OCI-LY7 (cell line): ENCODE results near the gene RNF213. TPM values are rescaled to one million over a fixed set of nuclear protein-coding genes. Genes with fewer than 3 reads are reported as not detected.

Experiments
- BruUV-seq: library from RNA; stranded (reverse); fragments of 400-500 nt; replicated peaks from 2 replicates; lab custom pipeline; 2021; lab: Mats Ljungman, UMichigan
- CTCF ChIA-PET: fragments of 300-600 bp; sonication (Branson Sonifier 250); formaldehyde crosslinking; loops from one replicate; lab custom pipeline; 2022; ENCODE audit warnings: antibody characterized with exemption; ENCODE audit not compliant: unreplicated experiment; lab: Charles Lee
- POLR2A ChIA-PET: fragments of 300-600 bp; sonication (Branson Sonifier 250); formaldehyde crosslinking; loops from one replicate; lab custom pipeline; 2022; ENCODE audit warnings: antibody characterized with exemption; lab: Charles Lee
- DNase-seq: peaks from one replicate; pipeline ENCODE4 v3.0.0-alpha.2; 2015; ENCODE audit warnings: low spot score
- H2AFZ ChIP-seq: fragments of 200-600 bp; sonication (generic), shearing (Covaris generic); 2 replicates; pipeline ENCODE4 v1.6.1; 2014; ENCODE audit warnings: mild to moderate bottlenecking, antibody characterized with exemption, low read length, moderate library complexity
- H3K27ac ChIP-seq: fragments of 200-600 bp; sonication (generic); 2 replicates; pipeline ENCODE4 v1.5.1; 2014; ENCODE audit warnings: mixed run types, low read depth, mild to moderate bottlenecking, moderate library complexity, low read length, inconsistent platforms; ENCODE audit not compliant: poor library complexity, severe bottlenecking
- H3K36me3 ChIP-seq: fragments of 200-600 bp; sonication (generic); 2 replicates; pipeline ENCODE4 v1.6.1; 2014; ENCODE audit warnings: mild to moderate bottlenecking, antibody characterized with exemption, low read length, moderate library complexity, mixed read lengths; ENCODE audit not compliant: insufficient read depth
- H3K4me1 ChIP-seq: fragments of 200-600 bp; sonication (generic); 2 replicates; pipeline ENCODE4 v1.5.1; 2014; ENCODE audit warnings: mild to moderate bottlenecking, low read length; ENCODE audit not compliant: insufficient read depth, poor library complexity, severe bottlenecking
- H3K4me2 ChIP-seq: fragments of 200-600 bp; sonication (generic); 2 replicates; pipeline ENCODE4 v1.6.1; 2014; ENCODE audit warnings: mild to moderate bottlenecking, low read length
- H3K4me3 ChIP-seq: fragments of 200-600 bp; sonication (generic); 2 replicates; pipeline ENCODE4 v1.5.1; 2014; ENCODE audit warnings: mild to moderate bottlenecking, low read depth, low read length; ENCODE audit not compliant: poor library complexity, severe bottlenecking
- H3K79me2 ChIP-seq: fragments of 200-600 bp; sonication (generic); 2 replicates; pipeline ENCODE4 v1.6.1; 2016; ENCODE audit warnings: low read depth, mild to moderate bottlenecking, low read length, moderate library complexity, mixed read lengths; ENCODE audit not compliant: insufficient read depth
- H3K9me2 ChIP-seq: fragments of 200-600 bp; sonication (generic); 2 replicates; pipeline ENCODE4 v1.6.1; 2016; ENCODE audit warnings: mild to moderate bottlenecking, low read length, mixed read lengths; ENCODE audit not compliant: insufficient read depth
- H3K9me3 ChIP-seq: fragments of 200-600 bp; sonication (generic); 2 replicates; pipeline ENCODE4 v1.6.1; 2014; ENCODE audit warnings: mild to moderate bottlenecking, mixed run types, low read length, mixed read lengths
- H4K20me1 ChIP-seq: fragments of 200-600 bp; sonication (generic); 2 replicates; pipeline ENCODE4 v1.6.1; 2014; ENCODE audit warnings: mild to moderate bottlenecking, antibody characterized with exemption, low read length, moderate library complexity, mixed read lengths; ENCODE audit not compliant: insufficient read depth
- CTCF ChIP-seq: fragments of 200-600 bp; sonication (generic); conservative IDR thresholded peaks from 2 replicates; pipeline ENCODE4 v1.5.1; 2014; ENCODE audit warnings: mild to moderate bottlenecking, antibody characterized with exemption, low read length, moderate library complexity, mixed read lengths
- EZH2phosphoT487 ChIP-seq: fragments of 200-600 bp; sonication (generic); IDR thresholded peaks from 2 replicates; pipeline ENCODE4 v1.6.1; 2018; ENCODE audit warnings: low read depth, borderline replicate concordance, mild to moderate bottlenecking, mixed run types, antibody characterized with exemption, low read length, moderate library complexity, mixed read lengths
- intact Hi-C: fragments of 100-400 bp; cut with micrococcal nuclease; formaldehyde crosslinking; loops from one replicate; pipeline ENCODE4 v1.10.0; 2022; ENCODE audit not compliant: unreplicated experiment
- total RNA-seq, 2 experiments: library from RNA; depleted of rRNA in 1 of 2; stranded (reverse); fragments of >200 nt in 1 of 2; shearing (Covaris generic) in 1 of 2; gene quantifications; 2 replicates each; pipeline ENCODE4 v1.2.3, GENCODE V29; 2014 to 2022

RNF213 gene
- total RNA-seq, 2 experiments from 2014 or later: 58.8 to 68.6 TPM

DNA sequence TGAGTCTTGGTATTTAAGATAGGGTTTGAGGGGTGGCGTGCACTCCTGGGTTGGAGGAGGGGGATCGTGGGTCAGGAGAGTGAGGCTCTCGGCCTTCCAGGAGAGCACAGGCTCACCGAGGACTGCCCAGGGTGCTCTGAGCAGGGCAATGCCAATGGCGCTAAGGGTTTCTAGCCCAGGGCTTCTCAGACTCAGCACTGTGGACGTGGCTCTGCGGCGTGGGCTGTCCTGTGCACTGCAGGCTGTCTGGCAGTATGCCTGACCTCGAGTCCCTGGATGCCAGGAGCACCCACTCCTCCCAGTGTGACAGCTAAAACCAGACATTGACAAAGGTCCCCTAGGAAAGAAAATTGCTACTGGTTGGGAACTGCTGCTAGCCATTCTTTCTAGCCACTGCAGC lies 117.1 kb downstream of the RNF213 start:
- Histone ChIP-seq H3K4me1 (no peaks in the 10 kb centered on the region), H3K4me2 (no peak overlapping the region), H3K27ac (no peak overlapping the region), H3K36me3 (peaks cover 10% of the 10 kb centered on the region; the same call in 1 of the 2 replicates), H3K4me3 (no peak overlapping the region), H2AFZ (no peak overlapping the region), H3K9me3 (no peaks in the 10 kb centered on the region), H4K20me1 (no peaks in the 10 kb centered on the region), H3K9me2 (no peaks in the 10 kb centered on the region), H3K79me2 (no peaks in the 10 kb centered on the region)
- intact Hi-C loops: no loop called here
- no peak for DNase-seq
- BruUV-seq: no TSS peak
- TF ChIP-seq CTCF: no peak
- no peak for TF ChIP-seq EZH2phosphoT487
- ChIA-PET POLR2A (no interaction called here), CTCF (no interaction called here)

DNA sequence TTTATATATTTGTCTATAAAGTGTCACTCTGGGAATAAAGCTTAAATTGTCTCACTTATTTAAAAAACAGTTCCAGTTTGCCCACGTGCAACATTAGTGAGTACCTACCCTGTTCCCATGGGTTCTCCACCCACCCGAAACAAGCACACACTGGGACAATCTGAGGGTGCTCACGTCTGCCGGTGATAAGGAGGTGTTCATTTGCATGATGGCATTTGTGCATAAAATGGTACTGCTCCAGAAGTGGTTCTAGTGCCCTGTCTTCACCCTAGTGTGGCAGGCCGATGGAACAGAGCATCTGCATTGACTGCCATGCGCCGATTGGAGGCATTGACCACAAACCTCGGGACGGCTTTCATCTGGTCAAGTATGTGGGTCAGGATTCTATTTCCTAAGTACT lies 118.7 kb downstream of the RNF213 start:
- H3K4me1 ChIP-seq: no peaks in the 10 kb centered on the region
- no peaks in the 10 kb centered on the region for H4K20me1 ChIP-seq
- no peak overlapping the region for H3K4me2 ChIP-seq
- intact Hi-C loops: no loop called here
- no peak overlapping the region for H3K27ac ChIP-seq
- TF ChIP-seq CTCF (no peak), EZH2phosphoT487 (no peak)
- ChIA-PET CTCF (no interaction called here), POLR2A (no interaction called here)
- no peaks in the 10 kb centered on the region for H3K9me3 ChIP-seq
- peaks cover 10% of the 10 kb centered on the region; the same call in 1 of the 2 replicates for H3K36me3 ChIP-seq
- no peak overlapping the region for H3K4me3 ChIP-seq
- H3K79me2 ChIP-seq: no peaks in the 10 kb centered on the region
- no peaks in the 10 kb centered on the region for H3K9me2 ChIP-seq
- no TSS peak for BruUV-seq
- no peak overlapping the region for H2AFZ ChIP-seq
- no peak for DNase-seq

DNA sequence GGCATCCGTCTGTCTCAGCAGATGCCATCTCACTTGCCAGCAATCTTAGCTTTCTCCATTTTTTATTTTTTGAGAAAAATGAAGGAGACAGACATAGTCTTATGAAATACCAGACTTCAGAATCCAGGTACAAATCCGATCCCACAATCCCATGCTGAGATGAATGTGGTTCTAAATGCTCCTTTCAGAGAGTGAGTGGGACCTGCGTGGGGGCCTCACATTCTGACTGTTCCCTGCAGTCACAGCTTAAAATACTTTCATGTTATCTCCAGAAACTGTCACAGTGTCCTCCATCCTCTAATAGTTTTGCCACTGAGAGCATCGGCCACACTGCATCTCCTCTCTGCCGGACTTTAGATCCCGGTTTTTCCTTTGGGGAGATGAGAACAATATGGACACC lies 119.4 kb downstream of the RNF213 start:
- no peaks in the 10 kb centered on the region for H3K79me2 ChIP-seq
- no peaks in the 10 kb centered on the region for H3K9me3 ChIP-seq
- H3K27ac ChIP-seq: no peak overlapping the region
- intact Hi-C loops: no loop called here
- peaks cover 10% of the 10 kb centered on the region; the same call in 1 of the 2 replicates for H3K36me3 ChIP-seq
- H3K4me2 ChIP-seq: no peak overlapping the region
- ChIA-PET POLR2A (no interaction called here), CTCF (no interaction called here)
- no peak overlapping the region for H2AFZ ChIP-seq
- no peak for DNase-seq
- BruUV-seq: no TSS peak
- TF ChIP-seq EZH2phosphoT487: no peak
- no peak for TF ChIP-seq CTCF
- no peaks in the 10 kb centered on the region for H4K20me1 ChIP-seq
- H3K4me1 ChIP-seq: no peaks in the 10 kb centered on the region
- H3K4me3 ChIP-seq: no peak overlapping the region
- H3K9me2 ChIP-seq: no peaks in the 10 kb centered on the region
